ENCODE measurements around the gene P4HA2. TPM values are rescaled to one million over a fixed set of nuclear protein-coding genes. Genes with fewer than 3 reads are reported as not detected.

Gene P4HA2
- total and polyA plus RNA-seq, 2 of the 8 experiments (the other 6 are each of a cell fraction or from before 2014, with no cell fraction given): 7.4 to 9.3 TPM

DNA sequence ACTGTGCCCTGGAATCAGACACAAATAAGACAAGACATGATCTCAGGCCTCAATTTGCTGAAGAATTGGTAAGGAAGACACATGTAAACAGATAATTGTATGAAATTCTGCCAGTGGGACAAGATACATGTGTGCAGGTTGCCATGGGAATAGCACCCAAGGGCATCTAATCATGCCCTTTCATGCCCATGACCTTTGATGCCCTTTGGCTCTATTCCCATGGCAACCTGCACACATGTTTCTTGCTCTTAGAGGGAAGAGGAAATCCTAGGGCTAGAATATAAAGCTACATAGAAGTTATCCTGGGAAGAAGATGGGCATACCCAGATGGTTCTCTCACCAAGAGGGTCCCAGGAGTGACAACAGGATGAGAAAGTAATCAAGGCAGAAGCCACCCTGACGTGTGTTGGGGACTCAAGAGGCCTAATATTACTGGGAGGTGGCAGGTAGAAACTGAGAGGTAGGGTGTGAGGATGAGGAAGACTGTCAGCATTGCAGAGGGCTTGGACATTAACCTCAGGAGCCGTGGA lies 34.4 kb downstream of the P4HA2 start:
- DNase-seq (ENCODE audit: low read depth in 1 of 2, low spot score in 2 of 2) (no peak), FAIRE-seq (no peak)
- Histone ChIP-seq H3K56ac (replicated peaks; ENCODE audit: insufficient read length, low read depth, low read length) (no peak overlapping the region), H3K27me3 (replicated peaks in 1 of 4; ENCODE audit: control insufficient read depth in 3 of 4, extremely low read depth in 1 of 4, insufficient read depth in 3 of 4, low read length in 3 of 4) (no peaks in the 10 kb centered on the region), H2BK12ac (ENCODE audit: low read depth, low read length) (no peak overlapping the region), H3K27ac (ENCODE audit: low read depth, low read length) (no peak overlapping the region), H3K14ac (ENCODE audit: insufficient read length) (no peak overlapping the region), H3K9me3 (ENCODE audit: insufficient read depth in 2 of 2, low read depth in 1 of 2, low read length in 1 of 2) (no peaks in the 10 kb centered on the region), H2AK5ac (ENCODE audit: low read depth, low read length) (no peak overlapping the region), H3K4ac (replicated peaks; ENCODE audit: insufficient read length, low read depth, low read length) (no peak overlapping the region), H3K4me2 (ENCODE audit: insufficient read depth in 1 of 2, low read depth in 2 of 2, low read length in 2 of 2) (no peak overlapping the region), H2BK120ac (replicated peaks; ENCODE audit: low read depth, low read length) (no peak overlapping the region), H4K5ac (ENCODE audit: insufficient read length, low read depth, low read length) (no peak overlapping the region), H3K9ac (replicated peaks in 1 of 4; ENCODE audit: extremely low read depth in 1 of 4, low read depth in 3 of 4, low read length in 3 of 4) (no peak overlapping the region), H3K79me1 (ENCODE audit: low read depth, low read length) (no peaks in the 10 kb centered on the region), H4K91ac (replicated peaks; ENCODE audit: insufficient read length, low read length) (no peak overlapping the region), H4K20me1 (replicated peaks in 1 of 2; ENCODE audit: control insufficient read depth in 1 of 2, insufficient read depth in 2 of 2, low read length in 2 of 2) (no peaks in the 10 kb centered on the region), H2BK20ac (ENCODE audit: low read length) (no peak overlapping the region), H3K23ac (ENCODE audit: insufficient read length) (no peak overlapping the region), H3K18ac (ENCODE audit: extremely low read depth, low read length) (no peak overlapping the region), H3K79me2 (ENCODE audit: control insufficient read depth in 1 of 2, insufficient read depth in 2 of 2, low read length in 2 of 2) (no peaks in the 10 kb centered on the region), H2BK5ac (ENCODE audit: low read depth, low read length) (no peak overlapping the region), H3K36me3 (ENCODE audit: control insufficient read depth in 2 of 4, insufficient read depth in 4 of 4, low read length in 3 of 4) (no peaks in the 10 kb centered on the region), H4K8ac (ENCODE audit: extremely low read depth, insufficient read depth, low read length) (no peak overlapping the region), H3K4me1 (replicated peaks in 1 of 4; ENCODE audit: control insufficient read depth in 3 of 4, insufficient read depth in 4 of 4, low read length in 3 of 4) (no peaks in the 10 kb centered on the region), H2BK15ac (ENCODE audit: low read length) (no peak overlapping the region), H3K23me2 (ENCODE audit: low read depth, low read length) (no peaks in the 10 kb centered on the region), H2AFZ (ENCODE audit: low read length) (no peak overlapping the region), H3K4me3 (ENCODE audit: extremely low read depth in 1 of 4, insufficient read depth in 2 of 4, low read depth in 3 of 4, low read length in 4 of 4) (no peak overlapping the region)
- CTCF ChIA-PET (ENCODE audit: partially characterized antibody): interaction anchor here (1.2 to 4.1 kb wide), 4 partner anchors 9 to 132 kb away, joined by 3 to 17 read pairs (median 10); no protein-coding TSS in a partner anchor
- 84% methylated on average over 2 of the region's 2 CpGs; no CpG with 5 or more reads in 1 of the 2 experiments for WGBS, 2 experiments (ENCODE audit: extremely low coverage in 1 of 2, insufficient coverage in 1 of 2, insufficient read length in 1 of 2, insufficient replicate concordance in 2 of 2, low coverage in 1 of 2, low lambda C conversion rate in 2 of 2, missing lambda C conversion rate in 1 of 2)
- POLR2A ChIA-PET (ENCODE audit: partially characterized antibody): no interaction called here
- TF ChIP-seq EP300 (IDR thresholded peaks at IDR 0.05; ENCODE audit: borderline replicate concordance in 1 of 2, low read depth in 2 of 2, low read length in 2 of 2) (no peak), ASH2L (IDR thresholded peaks at IDR 0.05; ENCODE audit: low read length) (no peak), RNF2 (IDR thresholded peaks at IDR 0.05; ENCODE audit: borderline replicate concordance, low read depth, low read length, missing control alignments, poor library complexity, severe bottlenecking) (no peak), KDM1A (IDR thresholded peaks at IDR 0.05; ENCODE audit: borderline replicate concordance, low read length) (no peak), TAF1 (IDR thresholded peaks at IDR 0.05; ENCODE audit: low read depth, low read length) (no peak), JUN (IDR thresholded peaks at IDR 0.05; ENCODE audit: low read depth, low read length) (no peak), RXRA (IDR thresholded peaks at IDR 0.05; ENCODE audit: insufficient read depth, low read depth, low read length) (no peak), FOSL1 (IDR thresholded peaks at IDR 0.05; ENCODE audit: insufficient read depth, low read depth, low read length) (no peak), CBX8 (IDR thresholded peaks at IDR 0.05; ENCODE audit: borderline replicate concordance, low read depth, low read length) (no peak), JUND (IDR thresholded peaks at IDR 0.05; ENCODE audit: low read length) (no peak), EGR1 (IDR thresholded peaks at IDR 0.05; ENCODE audit: borderline replicate concordance, low read depth, low read length) (no peak), YY1 (IDR thresholded peaks at IDR 0.05; ENCODE audit: low read depth, low read length) (no peak)
- TF ChIP-seq, protein P1, sequence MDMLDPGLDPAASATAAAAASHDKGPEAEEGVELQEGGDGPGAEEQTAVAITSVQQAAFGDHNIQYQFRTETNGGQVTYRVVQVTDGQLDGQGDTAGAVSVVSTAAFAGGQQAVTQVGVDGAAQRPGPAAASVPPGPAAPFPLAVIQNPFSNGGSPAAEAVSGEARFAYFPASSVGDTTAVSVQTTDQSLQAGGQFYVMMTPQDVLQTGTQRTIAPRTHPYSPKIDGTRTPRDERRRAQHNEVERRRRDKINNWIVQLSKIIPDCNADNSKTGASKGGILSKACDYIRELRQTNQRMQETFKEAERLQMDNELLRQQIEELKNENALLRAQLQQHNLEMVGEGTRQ (IDR thresholded peaks at IDR 0.05; ENCODE audit: low read length): no peak

All from H1 (cell line).